B cell (primary cell): ENCODE measurements around the gene ABCA7. TPM values are rescaled to one million over a fixed set of nuclear protein-coding genes. Genes with fewer than 3 reads are reported as not detected.

Experiments
- ATAC-seq: fragments of 200-7000 bp; cut with Tn5 transposase; one replicate; pipeline ENCODE4 v1.10.0; 2021; ENCODE audit warnings: low read depth, mild to moderate bottlenecking, moderate number of reproducible peaks, moderate library complexity
- CTCF ChIA-PET: fragments of 350-600 bp; sonication (Branson Sonifier 250); formaldehyde crosslinking; loops from one replicate; lab custom pipeline; 2021; ENCODE audit warnings: antibody characterized with exemption, inconsistent platforms; lab: Charles Lee
- POLR2A ChIA-PET: fragments of 350-600 bp; sonication (Branson Sonifier 250); formaldehyde crosslinking; loops from one replicate; lab custom pipeline; 2021; ENCODE audit warnings: antibody characterized with exemption; lab: Charles Lee
- DNase-seq: peaks from one replicate; pipeline ENCODE4 v3.0.0; 2013
- H2AFZ ChIP-seq: 2 replicates; pipeline ENCODE4 v1.6.1; 2012; ENCODE audit warnings: mild to moderate bottlenecking, low read depth, low read length; ENCODE audit not compliant: insufficient read depth, poor library complexity, severe bottlenecking
- H3K27ac ChIP-seq, 2 donors: 1 replicate in 1 of 2; 2 replicates in 1 of 2; pipeline ENCODE4 v1.5.1; 2012 to 2013; ENCODE audit warnings: low read length in 2 of 2, mild to moderate bottlenecking in 2 of 2, moderate library complexity in 1 of 2
- H3K27me3 ChIP-seq, 4 experiments: fragments of 200-600 bp in 1 of 4; sonication (generic) in 1 of 4; replicated peaks in 1 of 4; 1 replicate in 2 of 4; 2 replicates in 2 of 4; pipeline versions ENCODE4 v1.6.1 to v1.7.0; 2013 to 2016; ENCODE audit warnings: low read length in 3 of 4, mild to moderate bottlenecking in 2 of 4, mixed read lengths in 1 of 4, moderate library complexity in 1 of 4; ENCODE audit not compliant: insufficient read depth in 4 of 4, control insufficient read depth in 3 of 4; ENCODE audit errors: control extremely low read depth in 1 of 4
- H3K36me3 ChIP-seq, 2 experiments: replicated peaks in 1 of 2; 1 replicate in 1 of 2; 2 replicates in 1 of 2; pipeline versions ENCODE4 v1.6.1 to v1.7.1; 2013; ENCODE audit warnings: low read length in 1 of 2; ENCODE audit not compliant: insufficient read depth in 2 of 2, control insufficient read depth in 1 of 2; ENCODE audit errors: control extremely low read depth in 1 of 2, extremely low read depth in 1 of 2
- H3K4me1 ChIP-seq, 2 donors: fragments of 200-600 bp in 1 of 2; sonication (generic) in 1 of 2; 1 replicate in 1 of 2; 2 replicates in 1 of 2; pipeline versions ENCODE4 v1.5.1 to v1.6.1; 2013 to 2017; ENCODE audit warnings: low read length in 2 of 2; ENCODE audit not compliant: control insufficient read depth in 2 of 2, insufficient read depth in 2 of 2
- H3K4me2 ChIP-seq: replicated peaks from 2 replicates; pipeline ENCODE3; 2012; ENCODE audit warnings: mild to moderate bottlenecking, low read depth, low read length; ENCODE audit not compliant: poor library complexity, severe bottlenecking
- H3K4me3 ChIP-seq, 5 experiments: fragments of 200-600 bp in 1 of 5; sonication (generic) in 1 of 5; 1 replicate in 3 of 5; 2 replicates in 2 of 5; pipeline versions ENCODE4 v1.5.1 to v1.7.0; 2011 to 2016; ENCODE audit warnings: low read length in 4 of 5, mild to moderate bottlenecking in 4 of 5, low read depth in 2 of 5, control low read depth in 1 of 5, moderate library complexity in 1 of 5; ENCODE audit not compliant: insufficient read depth in 1 of 5; ENCODE audit errors: control extremely low read depth in 1 of 5, extremely low read depth in 1 of 5
- H3K79me2 ChIP-seq: fragments of 200-600 bp; sonication (generic); one replicate; pipeline ENCODE4 v1.6.0; 2016; ENCODE audit warnings: low read length; ENCODE audit not compliant: control insufficient read depth, insufficient read depth
- H3K9ac ChIP-seq: fragments of 200-600 bp; sonication (generic); 2 replicates; pipeline ENCODE4 v1.6.1; 2017; ENCODE audit warnings: mild to moderate bottlenecking, low read length, moderate library complexity
- H3K9me3 ChIP-seq, 3 donors: one replicate each; pipeline versions ENCODE4 v1.6.1 to v1.7.1; 2013; ENCODE audit warnings: low read length in 2 of 3; ENCODE audit not compliant: control insufficient read depth in 2 of 3, insufficient read depth in 1 of 3; ENCODE audit errors: control extremely low read depth in 1 of 3
- H4K20me1 ChIP-seq: 2 replicates; pipeline ENCODE4 v1.6.0; 2012; ENCODE audit warnings: mild to moderate bottlenecking, low read length; ENCODE audit not compliant: insufficient read depth, control insufficient read depth, poor library complexity, severe bottlenecking
- H3K27ac Mint-ChIP-seq: one replicate; pipeline ENCODE4 v1.8.0; 2021; ENCODE audit warnings: mixed read lengths
- H3K27me3 Mint-ChIP-seq: one replicate; pipeline ENCODE4 v1.8.0; 2021; ENCODE audit warnings: mixed read lengths
- H3K4me1 Mint-ChIP-seq: one replicate; pipeline ENCODE4 v1.8.0; 2021; ENCODE audit warnings: mixed read lengths
- H3K4me3 Mint-ChIP-seq: one replicate; pipeline ENCODE4 v1.8.0; 2021; ENCODE audit warnings: mixed read lengths
- H3K9me3 Mint-ChIP-seq: one replicate; pipeline ENCODE4 v1.8.0; 2022; ENCODE audit warnings: mixed read lengths; ENCODE audit not compliant: insufficient read depth
- EZH2 ChIP-seq: IDR thresholded peaks from 2 replicates; pipeline ENCODE4 v1.6.1; 2012; ENCODE audit warnings: borderline replicate concordance, low read depth, mild to moderate bottlenecking, moderate library complexity, low read length; ENCODE audit not compliant: insufficient read depth, poor library complexity, severe bottlenecking
- WGBS: methylation state at CpG from one replicate; pipeline ENCODE4 v1.1.5; 2013; ENCODE audit warnings: missing lambda C conversion rate; ENCODE audit not compliant: insufficient coverage; 5-methylcytosine and 5-hydroxymethylcytosine counted together
- intact Hi-C: fragments of 100-400 bp; cut with micrococcal nuclease; formaldehyde crosslinking; loops from one replicate; pipeline ENCODE4 v1.10.0; 2022
- polyA plus RNA-seq: library from polyadenylated mRNA; depleted of rRNA; stranded (reverse); fragments of >200 nt; gene quantifications from 2 replicates; pipeline ENCODE4 v1.2.3, GENCODE V29; 2012
- total RNA-seq, 2 donors: library from RNA; stranded (reverse); fragments of 120-200 nt in 1 of 2; gene quantifications; 1 replicate in 1 of 2; 2 replicates in 1 of 2; pipeline versions ENCODE4 v1.2.3 to v1.2.4, GENCODE V29; 2013 to 2022
- TF ChIP-seq, protein P1 (sequence below): fragments of 200-600 bp; IDR thresholded peaks from one replicate; pipeline ENCODE4 v1.8.0; 2022; ENCODE audit warnings: antibody characterized with exemption, mild to moderate bottlenecking

ABCA7 gene
- total and polyA plus RNA-seq, 2 donors (not counting 1 experiment from before 2014, with no cell fraction given): 192 to 281 TPM

- CTCF ChIA-PET: interaction anchor here (1.1 to 1.5 kb wide), 3 partner anchors 10 to 34 kb away, joined by 3 to 4 read pairs (median 3); no protein-coding TSS in a partner anchor
- POLR2A ChIA-PET: interaction anchor here (1.4 kb wide), 2 partner anchors 20 to 27 kb away, joined by 4 read pairs; partner anchors contain the start of gene CNN2
These were observed 14.5 kb downstream of the ABCA7 start for GRCh38 chr19:1054102-1055027.

More at GRCh38 chr19:1054102-1055027, 14.5 kb downstream of the ABCA7 start:
- H3K27ac Mint-ChIP-seq: no peak overlapping the region
- intact Hi-C loops: loop anchor here (5.0 kb wide), 1 partner anchor 138 kb away; no protein-coding TSS in a partner anchor
- H3K27me3 ChIP-seq: no peaks in the 10 kb centered on the region
- no peak for DNase-seq
- 97% methylated on average over 24 of the region's 28 CpGs for WGBS
- H3K4me3 Mint-ChIP-seq: no peak overlapping the region
- H2AFZ ChIP-seq: no peak overlapping the region
- H3K27ac ChIP-seq: no peak overlapping the region
- H3K4me1 Mint-ChIP-seq: peaks cover 19% of the 10 kb centered on the region
- H3K4me2 ChIP-seq: no peak overlapping the region
- no peak overlapping the region for H3K9ac ChIP-seq
- TF ChIP-seq, protein P1, sequence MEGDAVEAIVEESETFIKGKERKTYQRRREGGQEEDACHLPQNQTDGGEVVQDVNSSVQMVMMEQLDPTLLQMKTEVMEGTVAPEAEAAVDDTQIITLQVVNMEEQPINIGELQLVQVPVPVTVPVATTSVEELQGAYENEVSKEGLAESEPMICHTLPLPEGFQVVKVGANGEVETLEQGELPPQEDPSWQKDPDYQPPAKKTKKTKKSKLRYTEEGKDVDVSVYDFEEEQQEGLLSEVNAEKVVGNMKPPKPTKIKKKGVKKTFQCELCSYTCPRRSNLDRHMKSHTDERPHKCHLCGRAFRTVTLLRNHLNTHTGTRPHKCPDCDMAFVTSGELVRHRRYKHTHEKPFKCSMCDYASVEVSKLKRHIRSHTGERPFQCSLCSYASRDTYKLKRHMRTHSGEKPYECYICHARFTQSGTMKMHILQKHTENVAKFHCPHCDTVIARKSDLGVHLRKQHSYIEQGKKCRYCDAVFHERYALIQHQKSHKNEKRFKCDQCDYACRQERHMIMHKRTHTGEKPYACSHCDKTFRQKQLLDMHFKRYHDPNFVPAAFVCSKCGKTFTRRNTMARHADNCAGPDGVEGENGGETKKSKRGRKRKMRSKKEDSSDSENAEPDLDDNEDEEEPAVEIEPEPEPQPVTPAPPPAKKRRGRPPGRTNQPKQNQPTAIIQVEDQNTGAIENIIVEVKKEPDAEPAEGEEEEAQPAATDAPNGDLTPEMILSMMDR: no peak
- no peak for TF ChIP-seq EZH2
- peaks cover 1 to 57% (median 29%) of the 10 kb centered on the region in 3 donors for H3K9me3 ChIP-seq
- no peak for ATAC-seq
- no peaks in the 10 kb centered on the region for H3K79me2 ChIP-seq
- peaks cover 0 to 21% of the 10 kb centered on the region in 2 donors for H3K4me1 ChIP-seq
- no peaks in the 10 kb centered on the region for H4K20me1 ChIP-seq
- H3K27me3 Mint-ChIP-seq: no peaks in the 10 kb centered on the region
- no peaks in the 10 kb centered on the region for H3K9me3 Mint-ChIP-seq
- peaks cover 6 to 72% of the 10 kb centered on the region in 2 experiments for H3K36me3 ChIP-seq
- no peak overlapping the region for H3K4me3 ChIP-seq
